Astrocyte (in vitro differentiated cells and primary cell): ENCODE data around the gene PTPRN2.

ENCODE experiments used
- EZH2 ChIP-seq: IDR thresholded peaks from 2 replicates; pipeline ENCODE4 v1.6.1; 2012; ENCODE audit warnings: mild to moderate bottlenecking, low read length, inconsistent platforms; ENCODE audit not compliant: insufficient read depth
- TF ChIP-seq, protein P1 (sequence below): IDR thresholded peaks from 2 replicates; pipeline ENCODE4 v1.5.1; 2011; ENCODE audit warnings: low read depth, mild to moderate bottlenecking, inconsistent platforms, low read length, moderate library complexity; ENCODE audit not compliant: insufficient read depth

DNA sequence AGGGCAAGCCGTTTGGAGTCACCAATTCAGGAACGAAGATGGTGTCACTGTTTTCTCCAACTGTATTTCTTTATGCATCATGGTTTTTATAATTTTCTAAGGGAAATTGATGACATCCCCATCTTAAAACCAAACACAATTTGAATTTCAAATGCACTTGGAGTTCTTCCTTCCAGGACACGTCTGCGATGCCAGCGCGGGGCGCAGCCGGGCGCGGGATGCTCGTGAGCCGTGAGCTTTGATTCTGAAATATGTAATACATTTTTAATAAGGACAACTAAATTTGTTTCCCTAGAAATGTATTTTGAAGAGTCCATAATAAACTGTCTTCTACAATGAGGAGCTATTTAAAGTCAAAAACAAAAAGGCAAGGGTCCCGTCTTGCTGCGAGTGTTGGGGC is 758.7 kb downstream of the PTPRN2 start:
- TF ChIP-seq, protein P1, sequence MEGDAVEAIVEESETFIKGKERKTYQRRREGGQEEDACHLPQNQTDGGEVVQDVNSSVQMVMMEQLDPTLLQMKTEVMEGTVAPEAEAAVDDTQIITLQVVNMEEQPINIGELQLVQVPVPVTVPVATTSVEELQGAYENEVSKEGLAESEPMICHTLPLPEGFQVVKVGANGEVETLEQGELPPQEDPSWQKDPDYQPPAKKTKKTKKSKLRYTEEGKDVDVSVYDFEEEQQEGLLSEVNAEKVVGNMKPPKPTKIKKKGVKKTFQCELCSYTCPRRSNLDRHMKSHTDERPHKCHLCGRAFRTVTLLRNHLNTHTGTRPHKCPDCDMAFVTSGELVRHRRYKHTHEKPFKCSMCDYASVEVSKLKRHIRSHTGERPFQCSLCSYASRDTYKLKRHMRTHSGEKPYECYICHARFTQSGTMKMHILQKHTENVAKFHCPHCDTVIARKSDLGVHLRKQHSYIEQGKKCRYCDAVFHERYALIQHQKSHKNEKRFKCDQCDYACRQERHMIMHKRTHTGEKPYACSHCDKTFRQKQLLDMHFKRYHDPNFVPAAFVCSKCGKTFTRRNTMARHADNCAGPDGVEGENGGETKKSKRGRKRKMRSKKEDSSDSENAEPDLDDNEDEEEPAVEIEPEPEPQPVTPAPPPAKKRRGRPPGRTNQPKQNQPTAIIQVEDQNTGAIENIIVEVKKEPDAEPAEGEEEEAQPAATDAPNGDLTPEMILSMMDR: no peak
- no peak for TF ChIP-seq EZH2
